Measurements from ENCODE around the gene TENT4B.

Gene TENT4B

GRCh38 chr16:50198802-50199403, 45.8 kb downstream of the TENT4B start:
- peak; percentile 44 for DNase-seq

GRCh38 chr16:50201787-50202186, 48.7 kb downstream of the TENT4B start:
- no peak for DNase-seq

- DNase-seq = no peak
These were observed 50.0 kb downstream of the TENT4B start for GRCh38 chr16:50202926-50203624.

GRCh38 chr16:50203681-50204080, 50.6 kb downstream of the TENT4B start:
- no peak for DNase-seq

- DNase-seq = no peak
These were observed 51.5 kb downstream of the TENT4B start for GRCh38 chr16:50204453-50205108.

- DNase-seq = no peak
These were observed 54.5 kb downstream of the TENT4B start for GRCh38 chr16:50207652-50208051.

GRCh38 chr16:50208460-50208931, 55.4 kb downstream of the TENT4B start:
- no peak for DNase-seq

- no peak for DNase-seq
These were observed 56.6 kb downstream of the TENT4B start for GRCh38 chr16:50209546-50210265.

- no peak for DNase-seq
These were observed 57.3 kb downstream of the TENT4B start for GRCh38 chr16:50210266-50211038.

GRCh38 chr16:50213939-50214519, 60.9 kb downstream of the TENT4B start:
- DNase-seq = no peak

GRCh38 chr16:50215680-50216079, 62.6 kb downstream of the TENT4B start:
- no peak for DNase-seq

- DNase-seq = no peak
These were observed 63.1 kb downstream of the TENT4B start for GRCh38 chr16:50216231-50216630.

- no peak for DNase-seq
These were observed 66.4 kb downstream of the TENT4B start for GRCh38 chr16:50219402-50219975.

- DNase-seq = no peak
These were observed 71.2 kb downstream of the TENT4B start for GRCh38 chr16:50224286-50224685.

- DNase-seq = no peak
These were observed 74.0 kb downstream of the TENT4B start for GRCh38 chr16:50227120-50227519.

- DNase-seq = no peak
These were observed 74.6 kb downstream of the TENT4B start for GRCh38 chr16:50227665-50228064.

- no peak for DNase-seq
These were observed 75.3 kb downstream of the TENT4B start for GRCh38 chr16:50228364-50228868.

- DNase-seq = no peak
These were observed 76.1 kb downstream of the TENT4B start for GRCh38 chr16:50229149-50229726.

- DNase-seq = no peak
These were observed 81.9 kb downstream of the TENT4B start for GRCh38 chr16:50234771-50235556.

- DNase-seq = no peak
These were observed 82.5 kb downstream of the TENT4B start for GRCh38 chr16:50235581-50235980.

Measured in NCI-H1436 treated with DMSO at 0.1 percent for 48 hours (cell line).